SK-N-SH (cell line): ENCODE data around the gene HSD3B7.

ENCODE experiments used
- IRF3 ChIP-seq: fragments of 150-350 bp; IDR thresholded peaks from 2 replicates; pipeline ENCODE4 v1.6.1; 2016; ENCODE audit warnings: mild to moderate bottlenecking, low read depth, low read length
- POLR2AphosphoS5 ChIP-seq: IDR thresholded peaks from 2 replicates; pipeline ENCODE4 v1.6.1; 2012; ENCODE audit warnings: low read depth, low read length

DNA sequence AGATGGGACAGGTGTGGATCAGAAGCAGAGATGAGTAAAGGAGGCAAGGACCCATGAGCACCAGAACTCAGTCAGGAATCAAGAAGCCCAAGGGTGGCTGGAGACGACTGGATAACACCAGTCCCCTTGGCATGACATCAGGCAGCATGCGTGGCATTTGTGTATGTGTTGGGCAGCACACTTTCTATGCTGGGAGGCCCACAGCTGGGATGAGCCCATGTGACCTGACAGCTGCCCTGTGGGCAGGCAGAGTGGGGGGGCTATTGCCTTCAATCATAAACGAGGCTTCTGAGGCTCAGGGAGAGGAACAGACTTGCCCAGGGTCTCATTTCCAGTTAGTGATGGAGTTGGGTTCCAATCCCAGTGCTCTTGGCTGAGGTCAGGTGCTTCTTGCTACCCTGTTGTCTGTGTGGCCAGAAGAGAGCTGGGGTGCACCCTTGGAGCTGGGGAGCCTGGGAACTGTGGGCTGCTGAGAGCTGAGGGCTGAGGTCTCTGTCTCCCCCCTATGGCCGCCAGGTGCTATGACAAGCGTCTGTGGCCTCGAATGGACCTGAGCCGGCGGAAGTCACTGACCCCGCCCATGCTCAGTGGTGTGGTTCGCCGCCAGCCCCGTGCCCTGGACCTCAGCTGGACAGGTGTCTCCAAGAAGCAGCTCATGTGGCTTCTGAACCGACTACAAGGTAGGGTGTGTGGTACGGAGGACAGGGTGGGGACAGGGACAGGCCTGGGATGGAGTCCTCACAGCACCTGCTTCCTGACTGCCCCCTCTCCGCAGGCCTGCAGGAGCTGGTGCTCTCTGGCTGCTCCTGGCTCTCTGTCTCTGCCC, 43.2 kb upstream of the HSD3B7 start:
- TF ChIP-seq POLR2AphosphoS5 (no peak), IRF3 (no peak)
